HG03457 (cell line): Measurements from ENCODE around the gene SH2D6.
"Not testable (repeated sequence)": the region's sequence is repeated elsewhere in the genome, so short reads cannot be mapped to it uniquely, and the experiment has no call there.

Experiments used
- ATAC-seq: cut with Tn5 transposase; IDR thresholded peaks from one replicate; pipeline ENCODE4 v1.9.1; 2021; ENCODE audit warnings: moderate number of reproducible peaks; ENCODE audit not compliant: unreplicated experiment

Gene SH2D6

GRCh38 chr2:85438201-85439024, 19.9 kb downstream of the SH2D6 start:
- no peak for ATAC-seq

- ATAC-seq, result no peak
These were observed 20.5 kb downstream of the SH2D6 start for GRCh38 chr2:85439025-85439472.

- ATAC-seq, result not testable (repeated sequence)
These were observed 21.1 kb downstream of the SH2D6 start for GRCh38 chr2:85439569-85439968.

- no peak for ATAC-seq
These were observed 21.5 kb downstream of the SH2D6 start for GRCh38 chr2:85439986-85440385.

GRCh38 chr2:85440729-85441128, 22.2 kb downstream of the SH2D6 start:
- no peak for ATAC-seq

- ATAC-seq, result no peak
These were observed 23.4 kb downstream of the SH2D6 start for GRCh38 chr2:85441864-85442263.

- no peak for ATAC-seq
These were observed 26.2 kb downstream of the SH2D6 start for GRCh38 chr2:85444629-85445172.

GRCh38 chr2:85445316-85446295, 27.1 kb downstream of the SH2D6 start:
- ATAC-seq, result no peak

GRCh38 chr2:85446296-85447221, 28.0 kb downstream of the SH2D6 start:
- ATAC-seq, result no peak

- ATAC-seq, result no peak
These were observed 28.7 kb downstream of the SH2D6 start for GRCh38 chr2:85447222-85447585.

- no peak for ATAC-seq
These were observed 30.1 kb downstream of the SH2D6 start for GRCh38 chr2:85448461-85449213.

- no peak for ATAC-seq
These were observed 30.7 kb downstream of the SH2D6 start for GRCh38 chr2:85449214-85449588.

GRCh38 chr2:85452237-85452636, 33.7 kb downstream of the SH2D6 start:
- no peak for ATAC-seq

GRCh38 chr2:85453571-85453970, 35.1 kb downstream of the SH2D6 start:
- ATAC-seq, result no peak

GRCh38 chr2:85455552-85456090, 37.1 kb downstream of the SH2D6 start:
- ATAC-seq, result no peak

GRCh38 chr2:85457043-85457442, 38.5 kb downstream of the SH2D6 start:
- no peak for ATAC-seq

- no peak for ATAC-seq
These were observed 39.4 kb downstream of the SH2D6 start for GRCh38 chr2:85457877-85458316.

GRCh38 chr2:85458601-85459563, 40.4 kb downstream of the SH2D6 start:
- no peak for ATAC-seq
